Liver (tissue), 9 donors: ENCODE measurements around the gene DIS3L2. TPM values are rescaled to one million over a fixed set of nuclear protein-coding genes. Genes with fewer than 3 reads are reported as not detected.

Source experiments
- DNase-seq: peaks from one replicate; pipeline ENCODE4 v3.0.0-alpha.2; 2017; ENCODE audit warnings: low spot score
- H3K27ac ChIP-seq, 2 donors: one replicate each; pipeline ENCODE4 v1.7.0; 2013; ENCODE audit warnings: inconsistent platforms in 2 of 2, low read length in 2 of 2, control low read depth in 1 of 2, low read depth in 1 of 2, mild to moderate bottlenecking in 1 of 2
- H3K27me3 ChIP-seq, 4 donors: one replicate each; pipeline versions ENCODE4 v1.6.1 to v1.7.0; 2013; ENCODE audit warnings: low read length in 3 of 4, inconsistent platforms in 1 of 4, mild to moderate bottlenecking in 1 of 4, moderate library complexity in 1 of 4; ENCODE audit not compliant: control insufficient read depth in 4 of 4, insufficient read depth in 4 of 4
- H3K36me3 ChIP-seq, 4 donors: one replicate each; pipeline versions ENCODE4 v1.6.1 to v1.7.0; 2013; ENCODE audit warnings: low read length in 3 of 4, mild to moderate bottlenecking in 3 of 4, low read depth in 1 of 4, moderate library complexity in 1 of 4; ENCODE audit not compliant: control insufficient read depth in 4 of 4, insufficient read depth in 3 of 4
- H3K4me1 ChIP-seq, 4 donors: one replicate each; pipeline versions ENCODE4 v1.6.1 to v1.7.0; 2013; ENCODE audit warnings: low read length in 3 of 4, mild to moderate bottlenecking in 3 of 4, moderate library complexity in 1 of 4; ENCODE audit not compliant: control insufficient read depth in 4 of 4, insufficient read depth in 4 of 4
- H3K4me3 ChIP-seq, 3 donors: one replicate each; pipeline versions ENCODE4 v1.6.1 to v1.7.0; 2013; ENCODE audit warnings: low read length in 3 of 3, control low read depth in 1 of 3, low read depth in 1 of 3, mild to moderate bottlenecking in 1 of 3
- H3K9ac ChIP-seq, 2 donors: one replicate each; pipeline ENCODE4 v1.7.0; 2013; ENCODE audit warnings: low read length in 2 of 2, mild to moderate bottlenecking in 2 of 2, moderate library complexity in 2 of 2, control low read depth in 1 of 2, low read depth in 1 of 2
- H3K9me3 ChIP-seq, 4 donors: one replicate each; pipeline versions ENCODE4 v1.6.1 to v1.7.0; 2013; ENCODE audit warnings: low read length in 3 of 4; ENCODE audit not compliant: control insufficient read depth in 4 of 4
- EGR1 ChIP-seq, 2 donors: IDR thresholded peaks; 2 replicates each; pipeline ENCODE4 v1.6.1; 2016 to 2018; ENCODE audit warnings: antibody characterized with exemption in 2 of 2, low read depth in 2 of 2
- FOXA1 ChIP-seq: IDR thresholded peaks from 2 replicates; pipeline ENCODE4 v1.6.1; 2016; ENCODE audit warnings: antibody characterized with exemption
- FOXA2 ChIP-seq: IDR thresholded peaks from 2 replicates; pipeline ENCODE4 v1.6.1; 2016; ENCODE audit warnings: antibody characterized with exemption
- GABPA ChIP-seq, 2 donors: IDR thresholded peaks in 1 of 2; conservative IDR thresholded peaks in 1 of 2; 2 replicates each; pipeline ENCODE4 v1.6.1; 2016; ENCODE audit warnings: antibody characterized with exemption in 2 of 2, mild to moderate bottlenecking in 1 of 2, moderate library complexity in 1 of 2
- HNF4A ChIP-seq, 2 donors: conservative IDR thresholded peaks; 2 replicates each; pipeline ENCODE4 v1.6.1; 2016; ENCODE audit warnings: antibody characterized with exemption in 2 of 2, mild to moderate bottlenecking in 2 of 2
- HNF4G ChIP-seq: IDR thresholded peaks from 2 replicates; pipeline ENCODE4 v1.6.1; 2016; ENCODE audit warnings: antibody characterized with exemption
- JUND ChIP-seq, 2 donors: IDR thresholded peaks; 2 replicates each; pipeline ENCODE4 v1.6.1; 2016; ENCODE audit warnings: antibody characterized with exemption in 2 of 2
- MAX ChIP-seq: IDR thresholded peaks from 2 replicates; pipeline ENCODE4 v1.6.1; 2016; ENCODE audit warnings: antibody characterized with exemption
- NR2F2 ChIP-seq: IDR thresholded peaks from 2 replicates; pipeline ENCODE4 v1.6.1; 2016; ENCODE audit warnings: antibody characterized with exemption
- RXRA ChIP-seq, 2 donors: IDR thresholded peaks; 2 replicates each; pipeline ENCODE4 v1.6.1; 2017 to 2018; ENCODE audit warnings: antibody characterized with exemption in 2 of 2, mild to moderate bottlenecking in 1 of 2
- SP1 ChIP-seq: IDR thresholded peaks from 2 replicates; pipeline ENCODE4 v1.6.1; 2018; ENCODE audit warnings: antibody characterized with exemption, mild to moderate bottlenecking
- YY1 ChIP-seq: IDR thresholded peaks from 2 replicates; pipeline ENCODE4 v1.6.1; 2016; ENCODE audit warnings: antibody characterized with exemption, mild to moderate bottlenecking
- ZBTB33 ChIP-seq: IDR thresholded peaks from 2 replicates; pipeline ENCODE4 v1.6.1; 2016; ENCODE audit warnings: antibody characterized with exemption
- WGBS: extraction: QIAGEN DNeasy Blood & Tissue Kit; methylation state at CpG from one replicate; pipeline ENCODE4 v1.1.7; 2013; 5-methylcytosine and 5-hydroxymethylcytosine counted together
- polyA plus RNA-seq, 2 donors: library from polyadenylated mRNA; stranded (reverse) in 1 of 2; unstranded in 1 of 2; fragments of 200-250 nt in 1 of 2; fragments of >200 nt in 1 of 2; fragmentation: Nextera tagmentation in 1 of 2; extraction: Ambion mirVana in 1 of 2; gene quantifications; one replicate each; pipeline versions ENCODE4 v1.2.1 to v1.2.3, GENCODE V29; 2013 to 2015
- total RNA-seq, 2 donors: library from RNA; depleted of rRNA; stranded (reverse); fragments of >200 nt; gene quantifications; one replicate each; pipeline ENCODE4 v1.2.3, GENCODE V29; 2014
- TF ChIP-seq, protein P1 (sequence below): IDR thresholded peaks from 2 replicates; pipeline ENCODE4 v1.6.1; 2016; ENCODE audit warnings: antibody characterized with exemption
- TF ChIP-seq, protein P2 (sequence below): IDR thresholded peaks from 2 replicates; pipeline ENCODE4 v1.6.1; 2016; ENCODE audit warnings: antibody characterized with exemption, mild to moderate bottlenecking
- donor health status: healthy.
- donor health status: healthy.
- donor health status: healthy.
- donor health status: healthy.
- donor health status: healthy.

Gene DIS3L2
- total and polyA plus RNA-seq, 4 donors = 5.7 to 21.5 (median 8.8) TPM

DNA sequence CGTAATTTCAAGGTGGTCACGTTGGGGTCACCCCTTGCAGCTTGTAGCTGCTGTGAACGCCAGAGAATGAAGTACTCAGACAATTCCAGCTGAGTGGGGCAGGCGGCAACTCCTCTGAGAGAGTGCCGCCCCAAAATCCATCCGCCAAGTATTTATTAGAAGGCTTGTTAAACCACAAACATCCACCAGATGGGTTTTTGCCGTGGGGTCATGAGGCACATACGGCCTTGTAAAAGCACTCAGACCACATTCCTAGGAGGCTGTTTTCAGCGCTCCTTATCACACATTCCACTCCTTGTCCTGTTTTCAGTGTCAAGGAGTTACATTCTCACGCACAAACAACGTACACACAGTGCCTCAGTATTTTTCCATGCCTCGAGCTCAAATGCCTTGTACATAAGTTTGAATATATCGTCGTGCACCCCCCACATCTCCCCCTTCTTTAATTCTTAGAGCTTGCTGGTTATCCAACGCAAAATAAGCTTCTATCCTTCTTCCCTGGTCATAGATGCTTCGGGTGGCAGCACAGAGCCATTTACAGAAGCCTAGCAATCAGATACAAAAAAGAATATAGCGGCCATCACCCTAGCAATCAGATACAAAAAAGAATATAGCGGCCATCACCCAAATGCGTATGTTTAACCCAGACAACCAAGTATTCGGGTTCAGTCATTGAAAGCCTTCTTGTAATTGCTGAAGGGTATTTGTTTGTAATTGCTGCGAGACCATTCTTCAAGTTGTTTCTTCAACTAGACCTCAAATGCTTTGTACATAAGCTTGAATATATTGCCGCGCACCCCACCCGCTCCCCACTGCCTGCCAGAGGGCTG is 424.4 kb downstream of the DIS3L2 start:
- H3K9ac ChIP-seq = no peak overlapping the region
- no peaks in the 10 kb centered on the region for H3K36me3 ChIP-seq
- 13% methylated on average over 24 of the region's 24 CpGs for WGBS
- TF ChIP-seq HNF4A (conservative IDR thresholded peaks at IDR 0.05) (no peak), FOXA2 (no peak), FOXA1 (no peak), HNF4G (no peak), ZBTB33 (no peak), YY1 (no peak), EGR1 (IDR thresholded peaks at IDR 0.05; ENCODE audit: low read depth in 2 of 2) (no peak), GABPA (IDR thresholded peaks at IDR 0.05 in 1 of 2, conservative IDR thresholded peaks at IDR 0.05 in 1 of 2) (no peak), NR2F2 (no peak), SP1 (no peak), JUND (IDR thresholded peaks at IDR 0.05) (no peak), MAX (no peak)
- TF ChIP-seq, protein P1, sequence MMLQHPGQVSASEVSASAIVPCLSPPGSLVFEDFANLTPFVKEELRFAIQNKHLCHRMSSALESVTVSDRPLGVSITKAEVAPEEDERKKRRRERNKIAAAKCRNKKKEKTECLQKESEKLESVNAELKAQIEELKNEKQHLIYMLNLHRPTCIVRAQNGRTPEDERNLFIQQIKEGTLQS = no peak
- TF ChIP-seq, protein P2, sequence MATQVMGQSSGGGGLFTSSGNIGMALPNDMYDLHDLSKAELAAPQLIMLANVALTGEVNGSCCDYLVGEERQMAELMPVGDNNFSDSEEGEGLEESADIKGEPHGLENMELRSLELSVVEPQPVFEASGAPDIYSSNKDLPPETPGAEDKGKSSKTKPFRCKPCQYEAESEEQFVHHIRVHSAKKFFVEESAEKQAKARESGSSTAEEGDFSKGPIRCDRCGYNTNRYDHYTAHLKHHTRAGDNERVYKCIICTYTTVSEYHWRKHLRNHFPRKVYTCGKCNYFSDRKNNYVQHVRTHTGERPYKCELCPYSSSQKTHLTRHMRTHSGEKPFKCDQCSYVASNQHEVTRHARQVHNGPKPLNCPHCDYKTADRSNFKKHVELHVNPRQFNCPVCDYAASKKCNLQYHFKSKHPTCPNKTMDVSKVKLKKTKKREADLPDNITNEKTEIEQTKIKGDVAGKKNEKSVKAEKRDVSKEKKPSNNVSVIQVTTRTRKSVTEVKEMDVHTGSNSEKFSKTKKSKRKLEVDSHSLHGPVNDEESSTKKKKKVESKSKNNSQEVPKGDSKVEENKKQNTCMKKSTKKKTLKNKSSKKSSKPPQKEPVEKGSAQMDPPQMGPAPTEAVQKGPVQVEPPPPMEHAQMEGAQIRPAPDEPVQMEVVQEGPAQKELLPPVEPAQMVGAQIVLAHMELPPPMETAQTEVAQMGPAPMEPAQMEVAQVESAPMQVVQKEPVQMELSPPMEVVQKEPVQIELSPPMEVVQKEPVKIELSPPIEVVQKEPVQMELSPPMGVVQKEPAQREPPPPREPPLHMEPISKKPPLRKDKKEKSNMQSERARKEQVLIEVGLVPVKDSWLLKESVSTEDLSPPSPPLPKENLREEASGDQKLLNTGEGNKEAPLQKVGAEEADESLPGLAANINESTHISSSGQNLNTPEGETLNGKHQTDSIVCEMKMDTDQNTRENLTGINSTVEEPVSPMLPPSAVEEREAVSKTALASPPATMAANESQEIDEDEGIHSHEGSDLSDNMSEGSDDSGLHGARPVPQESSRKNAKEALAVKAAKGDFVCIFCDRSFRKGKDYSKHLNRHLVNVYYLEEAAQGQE = no peak
- no peak for DNase-seq
- H3K9me3 ChIP-seq = no peaks in the 10 kb centered on the region
- peaks cover 0 to 19% (median 10%) of the 10 kb centered on the region in 4 donors for H3K27me3 ChIP-seq
- H3K4me3 ChIP-seq = no peak overlapping the region
- no peak overlapping the region for H3K27ac ChIP-seq
- peaks cover 0 to 21% (median 4%) of the 10 kb centered on the region in 4 donors for H3K4me1 ChIP-seq

DNA sequence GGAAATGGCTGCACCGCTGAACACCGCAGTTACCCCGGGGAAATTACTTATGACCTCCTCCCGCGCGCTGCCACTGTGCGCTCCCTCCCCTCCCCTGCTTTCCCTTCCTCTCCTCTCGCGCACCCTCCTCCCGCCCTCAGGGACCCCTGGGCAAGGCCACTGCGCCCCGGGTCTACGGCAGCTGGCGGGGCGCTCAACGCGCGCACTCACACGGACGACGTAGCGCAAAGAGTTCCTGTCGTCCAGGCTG is 424.9 kb downstream of the DIS3L2 start:
- H3K27ac ChIP-seq = no peak overlapping the region
- no peak overlapping the region for H3K9ac ChIP-seq
- TF ChIP-seq RXRA (IDR thresholded peaks at IDR 0.05) = no peak
- no peak for TF ChIP-seq FOXA2
- no peak for TF ChIP-seq FOXA1
- TF ChIP-seq MAX = no peak
- TF ChIP-seq, protein P2 = no peak
- no peak for TF ChIP-seq SP1
- H3K9me3 ChIP-seq = no peaks in the 10 kb centered on the region
- WGBS = 14% methylated on average over 23 of the region's 23 CpGs
- no peak overlapping the region for H3K4me3 ChIP-seq
- H3K36me3 ChIP-seq = no peaks in the 10 kb centered on the region
- no peak for DNase-seq
- H3K4me1 ChIP-seq = peaks cover 0 to 21% (median 4%) of the 10 kb centered on the region in 4 donors
- peaks cover 0 to 19% (median 10%) of the 10 kb centered on the region in 4 donors for H3K27me3 ChIP-seq
